HepG2 (cell line): ENCODE data around the gene OS9. TPM values are rescaled to one million over a fixed set of nuclear protein-coding genes. Genes with fewer than 3 reads are reported as not detected.

Experiments used
- ARID2 ChIP-seq: sonication (generic); formaldehyde crosslinking; IDR thresholded peaks from 2 replicates; pipeline ENCODE4 v1.8.1; 2022; ENCODE audit warnings: mild to moderate bottlenecking, missing genetic modification reagents, borderline replicate concordance
- CAMTA2 ChIP-seq: sonication (generic); formaldehyde crosslinking; IDR thresholded peaks from 2 replicates; pipeline ENCODE4 v1.4.0; 2020; ENCODE audit warnings: mild to moderate bottlenecking, missing genetic modification reagents, borderline replicate concordance
- CBX5 ChIP-seq: sonication (generic); formaldehyde crosslinking; IDR thresholded peaks from 2 replicates; pipeline ENCODE4 v1.4.0; 2020; ENCODE audit warnings: missing genetic modification reagents, borderline replicate concordance
- CEBPB ChIP-seq: IDR thresholded peaks from 2 replicates; pipeline ENCODE4 v1.6.1; 2011; ENCODE audit warnings: low read depth, low read length, improper control_type of control experiment, borderline replicate concordance
- CREB1 ChIP-seq, 2 experiments: fragments of 450-650 bp in 1 of 2; IDR thresholded peaks; 2 replicates each; pipeline ENCODE4 v1.6.1; 2016 to 2017; ENCODE audit warnings: control low read depth in 1 of 2, mild to moderate bottlenecking in 1 of 2, missing compliant biosample characterization in 1 of 2, missing genetic modification characterization in 1 of 2
- E2F5 ChIP-seq: sonication (generic); formaldehyde crosslinking; conservative IDR thresholded peaks from 2 replicates; pipeline ENCODE4 v1.4.0; 2020; ENCODE audit warnings: missing genetic modification reagents
- JUNB ChIP-seq: sonication (generic); formaldehyde crosslinking; IDR thresholded peaks from 2 replicates; pipeline ENCODE4 v1.8.0; 2022; ENCODE audit warnings: missing genetic modification reagents, mild to moderate bottlenecking, borderline replicate concordance
- MAFK ChIP-seq, 2 experiments: IDR thresholded peaks in 1 of 2; conservative IDR thresholded peaks in 1 of 2; 2 replicates each; pipeline ENCODE4 v1.6.1; 2011; ENCODE audit warnings: improper control_type of control experiment in 2 of 2, low read length in 2 of 2
- MEF2D ChIP-seq: sonication (generic); formaldehyde crosslinking; IDR thresholded peaks from 2 replicates; pipeline ENCODE4 v1.5.1; 2020; ENCODE audit warnings: mild to moderate bottlenecking, missing genetic modification reagents
- PBX2 ChIP-seq: IDR thresholded peaks from 2 replicates; pipeline ENCODE4 v1.6.1; 2016; ENCODE audit warnings: control low read depth
- PTBP1 ChIP-seq: fragments of 200-400 bp; formaldehyde crosslinking; IDR thresholded peaks from 2 replicates; pipeline ENCODE4 v1.6.1; 2018; ENCODE audit warnings: low read length, low read depth; ENCODE audit not compliant: poor library complexity, severe bottlenecking
- RBM39 ChIP-seq: fragments of 200-400 bp; formaldehyde crosslinking; IDR thresholded peaks from one replicate; pipeline ENCODE4 v1.6.1; 2018; ENCODE audit warnings: antibody characterized with exemption, mild to moderate bottlenecking, low read depth, low read length; ENCODE audit not compliant: poor library complexity, severe bottlenecking
- SALL2 ChIP-seq: sonication (generic); formaldehyde crosslinking; IDR thresholded peaks from 2 replicates; pipeline ENCODE4 v1.8.1; 2023; ENCODE audit warnings: mild to moderate bottlenecking, missing genetic modification reagents, inconsistent platforms
- SMARCE1 ChIP-seq: fragments of 450-650 bp; IDR thresholded peaks from 2 replicates; pipeline ENCODE4 v1.6.1; 2017; ENCODE audit warnings: borderline replicate concordance
- SOX5 ChIP-seq: IDR thresholded peaks from 2 replicates; pipeline ENCODE4 v1.6.1; 2016; ENCODE audit warnings: borderline replicate concordance
- STAT6 ChIP-seq: sonication (generic); formaldehyde crosslinking; IDR thresholded peaks from 2 replicates; pipeline ENCODE4 v1.4.0; 2020; ENCODE audit warnings: missing genetic modification reagents, mild to moderate bottlenecking, borderline replicate concordance
- TBP ChIP-seq: sonication (generic); formaldehyde crosslinking; IDR thresholded peaks from 2 replicates; pipeline ENCODE4 v1.5.0; 2020; ENCODE audit warnings: missing genetic modification reagents
- TEAD3 ChIP-seq: optimal IDR thresholded peaks from 2 replicates; pipeline ENCODE3; 2016; ENCODE audit warnings: borderline replicate concordance
- ZBTB14 ChIP-seq: sonication (generic); formaldehyde crosslinking; IDR thresholded peaks from 2 replicates; pipeline ENCODE4 v1.4.0; 2020; ENCODE audit warnings: missing genetic modification reagents
- ZNF598 ChIP-seq: sonication (generic); formaldehyde crosslinking; IDR thresholded peaks from 2 replicates; pipeline ENCODE4 v1.5.1; 2020; ENCODE audit warnings: mild to moderate bottlenecking, missing genetic modification reagents, borderline replicate concordance
- ZNF672 ChIP-seq: sonication (generic); formaldehyde crosslinking; IDR thresholded peaks from 2 replicates; pipeline ENCODE4 v1.8.1; 2022; ENCODE audit warnings: missing genetic modification reagents
- ZNF746 ChIP-seq: sonication (generic); formaldehyde crosslinking; IDR thresholded peaks from 2 replicates; pipeline ENCODE4 v1.8.0; 2022; ENCODE audit warnings: mild to moderate bottlenecking, missing genetic modification reagents
- ZNF768 ChIP-seq: sonication (generic); formaldehyde crosslinking; IDR thresholded peaks from 2 replicates; pipeline ENCODE4 v1.4.0; 2020; ENCODE audit warnings: missing genetic modification reagents
- polyA plus RNA-seq, 8 experiments: library from polyadenylated mRNA; depleted of rRNA in 3 of 8; stranded (reverse) in 7 of 8; unstranded in 1 of 8; fragments of >200 nt; fragmentation: Illumina TruSeq in 4 of 8; extraction: Trizol in 4 of 8; gene quantifications; 2 replicates each; pipeline versions ENCODE4 v1.2.1 to v1.2.3, GENCODE V29; 2011 to 2016; ENCODE audit warnings: low read depth in 4 of 8, missing spikeins in 1 of 8, mixed read lengths in 1 of 8; ENCODE audit not compliant: insufficient read depth in 1 of 8
- total RNA-seq, 5 experiments: library from RNA; depleted of rRNA; stranded (reverse); fragments of >200 nt; fragmentation: Illumina TruSeq; extraction: Trizol; gene quantifications; 2 replicates each; pipeline ENCODE4 v1.2.3, GENCODE V29; 2016; ENCODE audit warnings: low read depth in 1 of 5

Gene OS9
- total and polyA plus RNA-seq, 2 of the 13 experiments (the other 11 are each of a cell fraction or from before 2014, with no cell fraction given), result 156 to 206 TPM

- TF ChIP-seq TBP (CRISPR knock-in tag) (no peak), CREB1 (IDR thresholded peaks at IDR 0.05) (peak; percentile 86), CREB1 (CRISPR knock-in tag; IDR thresholded peaks at IDR 0.05) (peak; percentile 98), PTBP1 (no peak), ZNF598 (CRISPR knock-in tag) (peak; percentile 34; the same call in 1 of the 2 replicates), STAT6 (CRISPR knock-in tag) (peak; percentile 59; the same call in 1 of the 2 replicates), ZBTB14 (CRISPR knock-in tag) (no peak), MAFK (conservative IDR thresholded peaks at IDR 0.05 in 1 of 2, IDR thresholded peaks at IDR 0.05 in 1 of 2; ENCODE audit: low read length in 2 of 2) (no peak), JUNB (CRISPR knock-in tag) (no peak), CBX5 (no peak; the same call in 1 of the 2 replicates), ZNF768 (CRISPR knock-in tag) (no peak), SOX5 (CRISPR knock-in tag) (peak; percentile 10; the same call in 1 of the 2 replicates), TEAD3 (CRISPR knock-in tag) (peak; percentile 36), ZNF672 (CRISPR knock-in tag) (no peak), RBM39 (no peak), SMARCE1 (no peak), E2F5 (CRISPR knock-in tag) (no peak), MEF2D (CRISPR knock-in tag) (no peak), SALL2 (CRISPR knock-in tag) (no peak), CEBPB (no peak), PBX2 (peak; percentile 83), ZNF746 (CRISPR knock-in tag) (no peak; the same call in 1 of the 2 replicates), CAMTA2 (CRISPR knock-in tag) (no peak), ARID2 (CRISPR knock-in tag) (no peak)
Measured at GRCh38 chr12:57693659-57694458, at the start of gene OS9 (continued).
